Left lobe of liver (tissue), 2 donors: ENCODE results near the gene PLK4. TPM values are rescaled to one million over a fixed set of nuclear protein-coding genes. Genes with fewer than 3 reads are reported as not detected.
A peak's percentile ranks its signal among the peaks of the same experiment; 100 is the strongest.

Source experiments
- ATAC-seq: fragments of 200-7000 bp; cut with Tn5 transposase; one replicate; pipeline ENCODE4 v1.9.1; 2020; ENCODE audit warnings: mild to moderate bottlenecking, moderate library complexity
- DNase-seq: peaks from one replicate; pipeline ENCODE4 v3.0.0-alpha.2; 2020; ENCODE audit warnings: low spot score
- total RNA-seq: library from RNA; stranded (reverse); gene quantifications from one replicate; pipeline ENCODE4 v1.2.1, GENCODE V29; 2021
- donor health status: DM: no; HTN: no; CAD: no; lungs with moderate emphysema.
- donor health status: DM: no; HTN: yes; CAD: no.

The PLK4 gene
- 0.30 TPM for total RNA-seq

- ATAC-seq (peak; percentile 93), DNase-seq (peak; percentile 97)
Measured at GRCh38 chr4:127880763-127881562, at the start of gene PLK4. Gene PLK4 (plus strand): TSS chr4:127880893. CDS start chr4:127881135, 242 bp downstream.

DNA sequence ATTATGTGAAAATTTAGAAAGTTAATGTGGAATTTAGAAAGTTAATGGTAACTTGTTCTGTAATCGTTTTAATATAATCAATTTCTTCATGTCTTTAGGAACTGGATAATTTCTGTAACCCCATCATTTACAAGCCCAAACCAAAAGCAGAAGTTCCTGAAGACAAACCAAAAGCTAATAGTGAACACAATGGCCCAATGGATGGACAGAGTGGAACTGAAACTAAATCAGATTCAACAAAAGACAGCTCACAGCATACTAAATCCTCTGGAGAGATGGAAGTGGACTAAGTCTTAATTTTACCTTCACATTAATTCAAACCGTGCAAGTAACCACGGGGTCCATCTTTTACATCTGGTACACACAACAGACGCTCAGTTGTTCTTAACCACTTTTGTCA lies 48.1 kb upstream of the PLK4 start:
- no peak for ATAC-seq
- DNase-seq = no peak

DNA sequence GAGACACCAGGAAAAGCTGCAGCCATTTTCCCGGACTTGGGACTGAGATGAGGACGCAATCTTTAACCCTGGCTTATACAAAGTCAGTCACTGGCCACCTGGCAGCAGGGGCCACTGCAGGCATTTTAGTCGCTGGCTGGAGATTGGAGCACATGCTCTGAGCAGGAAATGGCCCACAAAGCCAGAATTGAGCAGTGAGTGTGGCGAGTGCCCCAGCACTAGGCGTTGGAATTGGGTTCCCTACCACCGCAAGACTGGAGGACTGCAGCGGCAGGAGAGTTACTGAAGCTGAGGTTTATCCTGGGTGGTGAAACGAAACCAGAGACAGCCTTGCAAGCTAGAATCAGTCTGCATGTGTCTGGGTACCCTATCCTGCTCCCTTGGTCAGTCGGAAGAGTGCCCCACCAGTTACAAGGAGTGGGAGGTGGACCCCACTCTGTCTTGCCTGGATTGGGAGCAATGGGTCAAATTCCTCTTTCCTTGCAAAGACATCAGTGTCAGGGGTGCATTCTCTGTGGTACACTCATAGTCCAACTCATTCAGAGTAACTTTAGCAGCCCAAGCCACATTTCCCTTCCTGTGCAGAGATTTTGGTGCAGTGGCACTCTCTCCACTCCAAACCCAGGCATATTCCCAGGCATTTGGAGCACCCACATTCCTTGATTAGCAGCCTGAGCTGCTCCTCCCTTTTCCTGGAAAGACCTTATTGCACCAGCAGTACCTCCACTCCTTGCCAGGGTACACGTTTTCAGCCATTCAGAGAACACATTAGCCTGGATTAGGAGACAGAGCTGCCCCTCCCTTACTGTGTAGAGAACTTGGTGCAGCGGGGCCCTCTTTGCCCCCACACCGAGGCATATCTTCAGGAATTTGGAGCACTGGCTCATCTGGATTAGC lies 36.7 kb upstream of the PLK4 start:
- no peak for ATAC-seq
- DNase-seq = no peak

DNA sequence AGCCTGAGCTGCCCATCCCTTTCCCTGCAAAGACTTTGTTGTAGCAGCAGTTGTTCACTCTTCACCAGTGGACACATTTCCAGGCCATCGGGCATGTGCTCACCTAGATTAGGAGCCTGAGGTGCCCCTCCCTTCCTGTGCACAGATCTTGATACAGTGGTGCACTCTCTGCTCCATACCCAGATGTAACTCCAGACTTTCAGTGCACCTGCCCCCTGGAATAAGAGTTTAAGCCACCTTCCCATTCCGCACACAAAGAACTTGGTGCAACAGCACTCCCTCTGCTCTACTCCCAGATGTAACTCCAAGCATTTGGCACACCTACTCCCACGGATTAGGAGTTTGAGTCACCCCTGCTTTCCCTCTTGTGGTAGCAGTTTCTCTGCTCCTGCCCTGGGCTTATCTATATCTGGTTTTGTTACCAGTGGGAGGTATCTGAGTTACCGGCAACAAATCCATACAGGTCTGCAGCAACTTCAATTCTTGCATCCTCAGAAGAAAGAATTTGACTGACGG lies 36.0 kb upstream of the PLK4 start:
- no peak for DNase-seq
- no peak for ATAC-seq

DNA sequence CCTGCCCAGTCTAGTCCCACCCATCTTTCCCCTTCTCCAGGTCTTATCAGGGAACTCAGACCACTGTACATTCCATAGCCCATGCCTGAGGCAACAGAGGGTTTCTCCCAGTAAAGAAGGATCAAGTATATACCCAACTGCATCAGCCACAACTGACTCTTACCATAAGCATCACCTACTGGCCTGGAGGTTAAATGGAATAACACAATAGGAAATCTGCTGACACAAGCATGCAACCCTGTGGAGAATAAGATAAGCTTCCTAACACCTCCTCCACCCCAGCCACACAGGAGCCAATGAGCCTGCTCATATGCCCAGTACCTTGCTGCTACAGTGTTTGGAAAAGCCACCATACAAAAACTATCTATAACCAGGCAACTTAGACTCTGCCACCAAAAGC lies 34.6 kb upstream of the PLK4 start:
- DNase-seq (no peak), ATAC-seq (no peak)

GRCh38 chr4:127846765-127847164 lies 33.9 kb upstream of the PLK4 start:
- DNase-seq (no peak), ATAC-seq (no peak)

DNA sequence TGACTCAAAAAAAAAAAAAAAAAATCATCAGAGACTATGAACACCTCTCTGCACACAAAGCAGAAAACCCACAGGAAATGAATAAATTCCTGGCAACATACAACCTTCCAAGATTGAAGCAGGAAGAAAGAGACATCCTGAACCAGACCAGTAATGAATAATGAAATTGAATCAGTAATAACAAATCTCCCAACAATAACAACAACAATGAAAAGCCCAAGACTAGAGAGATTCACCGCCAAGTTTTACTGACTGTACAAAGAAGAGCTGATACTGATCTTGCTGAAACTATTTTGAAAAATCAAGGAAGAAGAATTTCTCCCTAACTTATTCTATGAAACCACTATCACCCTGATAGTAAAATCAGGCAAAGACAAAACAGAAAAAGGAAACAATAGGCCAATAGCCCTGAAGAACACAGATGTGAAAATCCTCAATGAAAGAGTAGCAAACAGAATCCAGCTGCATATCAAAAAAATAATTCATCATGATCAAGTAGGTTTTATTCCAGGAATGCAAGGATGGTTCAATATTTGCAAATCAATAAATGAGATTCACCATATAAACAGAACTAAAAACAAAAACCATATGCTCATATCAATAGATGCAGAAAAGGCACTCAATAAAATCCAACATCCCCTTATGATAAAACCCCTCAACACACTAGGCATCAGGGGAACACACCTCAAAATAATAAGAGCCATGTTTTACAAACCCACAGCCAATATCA lies 31.0 kb upstream of the PLK4 start:
- DNase-seq (no peak), ATAC-seq (no peak)

DNA sequence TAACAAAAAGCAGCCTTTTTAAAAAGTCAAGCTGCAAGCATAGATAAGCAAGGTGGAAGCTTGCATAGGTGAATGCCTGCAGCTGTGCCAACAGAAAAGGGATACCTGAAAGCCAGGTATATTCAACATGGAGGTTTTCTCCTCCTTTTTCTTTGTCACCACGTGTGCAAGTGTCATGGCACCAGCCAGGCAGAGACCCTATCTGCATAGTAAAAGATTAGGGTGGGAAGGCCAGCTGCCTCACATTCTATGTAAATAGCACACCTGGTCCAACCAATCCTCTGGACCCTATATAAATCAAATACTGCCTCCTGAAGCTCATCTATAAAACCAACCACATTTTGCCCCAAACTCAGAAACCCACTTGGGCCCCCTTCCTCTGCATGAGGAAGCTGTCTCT lies 28.0 kb upstream of the PLK4 start:
- ATAC-seq = no peak
- DNase-seq = no peak

DNA sequence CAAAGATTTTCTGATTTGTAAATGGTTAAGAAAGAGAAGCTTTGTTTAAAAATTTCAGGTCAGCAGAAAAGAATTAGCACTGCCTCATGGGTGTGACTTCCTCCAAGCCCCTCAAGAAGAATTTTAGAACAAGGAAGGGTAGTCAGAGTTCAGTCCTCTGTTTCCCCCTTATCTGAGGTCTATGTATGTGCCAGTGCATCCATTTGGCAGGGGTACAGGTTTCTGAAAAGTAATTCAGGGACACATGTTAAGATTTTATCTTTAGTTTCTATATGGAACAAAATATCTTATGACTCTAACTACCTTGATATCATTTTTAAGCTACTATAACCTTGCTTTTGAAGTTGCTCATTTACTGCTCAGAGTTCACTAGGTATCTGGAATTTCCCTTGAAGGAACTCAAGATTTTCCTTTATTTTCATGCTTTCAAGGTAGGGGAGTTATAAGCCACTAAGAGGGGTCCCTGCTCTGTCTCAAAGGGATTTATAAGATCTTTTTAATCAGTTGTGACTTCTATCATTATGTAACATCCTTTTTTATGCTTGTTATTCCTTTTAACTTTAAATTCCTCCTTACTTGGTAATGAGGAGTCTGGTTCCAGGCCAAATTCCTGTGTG lies 24.4 kb upstream of the PLK4 start:
- ATAC-seq (no peak), DNase-seq (no peak)

GRCh38 chr4:127856813-127857447 lies 23.8 kb upstream of the PLK4 start:
- DNase-seq (no peak), ATAC-seq (peak; percentile 13)

- no peak for ATAC-seq
Measured at GRCh38 chr4:127857641-127858040, 23.1 kb upstream of the PLK4 start.

DNA sequence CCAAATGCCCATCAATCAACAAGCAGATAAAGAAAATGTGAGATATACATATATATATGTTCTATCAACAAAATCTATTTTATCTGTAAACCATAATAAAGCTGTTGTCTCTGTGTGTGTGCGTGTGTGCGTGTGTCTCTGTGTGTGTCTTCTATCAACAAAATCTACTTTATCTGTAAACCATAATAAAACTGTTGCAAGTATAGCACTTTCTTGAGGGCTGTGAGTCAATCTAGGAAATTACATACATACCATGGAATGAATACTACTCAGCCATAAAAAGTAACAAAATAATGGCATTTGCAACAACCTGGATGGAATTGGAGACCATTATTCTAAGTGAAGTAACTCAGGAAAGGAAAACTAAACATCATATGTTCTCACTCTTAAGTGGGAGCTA lies 12.5 kb upstream of the PLK4 start:
- DNase-seq = no peak
- ATAC-seq = no peak

More at GRCh38 chr4:127857641-127858040, 23.1 kb upstream of the PLK4 start:
- no peak for DNase-seq

GRCh38 chr4:127870281-127870680 lies 10.4 kb upstream of the PLK4 start:
- no peak for ATAC-seq

GRCh38 chr4:127870688-127871087 lies 10.0 kb upstream of the PLK4 start:
- no peak for ATAC-seq
- no peak for DNase-seq

More at GRCh38 chr4:127870281-127870680, 10.4 kb upstream of the PLK4 start:
- no peak for DNase-seq

GRCh38 chr4:127875791-127876190 lies 4.9 kb upstream of the PLK4 start:
- DNase-seq (no peak), ATAC-seq (no peak)

- ATAC-seq = peak; percentile 74
- no peak for DNase-seq
Measured at GRCh38 chr4:127881563-127881864, 821 bp downstream of the PLK4 start.

DNA sequence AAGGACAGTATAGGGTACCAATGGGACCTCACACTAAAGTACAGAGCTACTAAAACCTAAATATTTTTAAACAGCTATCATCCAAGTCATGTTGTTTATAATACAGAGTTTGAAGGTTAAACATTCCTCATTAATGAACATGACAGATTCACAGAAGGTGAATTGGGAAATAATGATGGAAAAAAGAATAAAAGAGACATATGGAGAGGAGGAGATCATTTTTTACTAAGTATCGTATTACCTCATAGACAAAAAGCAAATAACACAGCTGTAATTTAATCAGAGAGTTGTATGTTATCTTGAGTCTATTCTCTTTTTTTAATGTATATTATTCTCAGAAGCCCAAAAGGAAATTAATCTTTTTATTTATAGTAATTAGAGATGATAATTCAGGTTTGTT lies 7.9 kb downstream of the PLK4 start:
- DNase-seq = no peak
- ATAC-seq = no peak

DNA sequence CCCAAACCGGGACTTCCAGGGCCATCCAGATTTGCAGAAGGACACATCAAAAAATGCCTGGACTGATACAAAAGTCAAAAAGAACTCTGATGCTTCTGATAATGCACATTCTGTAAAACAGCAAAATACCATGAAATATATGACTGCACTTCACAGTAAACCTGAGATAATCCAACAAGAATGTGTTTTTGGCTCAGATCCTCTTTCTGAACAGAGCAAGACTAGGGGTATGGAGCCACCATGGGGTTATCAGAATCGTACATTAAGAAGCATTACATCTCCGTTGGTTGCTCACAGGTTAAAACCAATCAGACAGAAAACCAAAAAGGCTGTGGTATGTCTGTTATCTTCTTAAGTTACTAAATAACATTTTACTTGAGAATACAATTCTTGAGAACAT lies 9.2 kb downstream of the PLK4 start:
- ATAC-seq (no peak), DNase-seq (no peak)

- DNase-seq (no peak), ATAC-seq (no peak)
Measured at GRCh38 chr4:127896069-127896468, 15.4 kb downstream of the PLK4 start.

DNA sequence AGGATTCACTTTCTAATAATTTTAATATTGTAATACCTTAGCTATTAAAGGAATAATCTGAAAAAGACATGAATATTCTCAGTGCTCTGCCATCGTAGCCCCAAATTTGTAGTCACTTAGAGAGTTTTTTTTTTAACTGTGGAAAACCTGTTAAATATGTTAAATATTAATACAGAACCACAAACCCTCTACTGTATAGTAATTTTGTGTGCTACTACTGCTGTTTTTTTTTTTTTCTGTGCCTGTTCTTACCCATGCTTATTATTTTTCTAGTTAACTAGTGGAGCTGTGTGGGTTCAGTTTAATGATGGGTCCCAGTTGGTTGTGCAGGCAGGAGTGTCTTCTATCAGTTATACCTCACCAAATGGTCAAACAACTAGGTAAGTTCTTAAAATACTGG lies 15.8 kb downstream of the PLK4 start:
- no peak for DNase-seq
- no peak for ATAC-seq
